NCI-H748 treated with DMSO at 0.1 percent for 48 hours (cell line): Measurements from ENCODE around the gene STEAP1.
"Not testable (repeated sequence)": the region's sequence is repeated elsewhere in the genome, so short reads cannot be mapped to it uniquely, and the experiment has no call there.

Experiments
- DNase-seq: peaks from one replicate; lab custom pipeline; 2025; lab: John Stamatoyannopoulos, UW

The STEAP1 gene

GRCh38 chr7:90153943-90154771 is at the start of gene STEAP1:
STEAP1 (plus strand) TSS chr7:90154469; CDS start chr7:90159789, 5,320 bp downstream.
- DNase-seq: peak; percentile 60

- DNase-seq: not testable (repeated sequence)
Measured at GRCh38 chr7:90114972-90115371, 39.3 kb upstream of the STEAP1 start.

GRCh38 chr7:90118551-90119177 is 35.6 kb upstream of the STEAP1 start:
- not testable (repeated sequence) for DNase-seq

- DNase-seq: peak; percentile 44
Measured at GRCh38 chr7:90119178-90119971, 34.9 kb upstream of the STEAP1 start.

GRCh38 chr7:90120205-90120604 is 34.1 kb upstream of the STEAP1 start:
- DNase-seq: not testable (repeated sequence)

- DNase-seq: not testable (repeated sequence)
Measured at GRCh38 chr7:90131746-90132145, 22.5 kb upstream of the STEAP1 start.

GRCh38 chr7:90147079-90147960 is 6.9 kb upstream of the STEAP1 start:
- DNase-seq: not testable (repeated sequence)

- not testable (repeated sequence) for DNase-seq
Measured at GRCh38 chr7:90149428-90149827, 4.8 kb upstream of the STEAP1 start.

- DNase-seq: not testable (repeated sequence)
Measured at GRCh38 chr7:90151884-90152283, 2.4 kb upstream of the STEAP1 start.

- DNase-seq: peak; percentile 71
Measured at GRCh38 chr7:90152642-90153253, 1.5 kb upstream of the STEAP1 start.

- DNase-seq: no peak
Measured at GRCh38 chr7:90155206-90155605, 937 bp downstream of the STEAP1 start.

GRCh38 chr7:90157331-90157730 is 3.1 kb downstream of the STEAP1 start:
- DNase-seq: not testable (repeated sequence)

- not testable (repeated sequence) for DNase-seq
Measured at GRCh38 chr7:90157761-90158350, 3.6 kb downstream of the STEAP1 start.

GRCh38 chr7:90163534-90163933 is 9.3 kb downstream of the STEAP1 start:
- DNase-seq: no peak

GRCh38 chr7:90165724-90166123 is 11.5 kb downstream of the STEAP1 start:
- no peak for DNase-seq

GRCh38 chr7:90166153-90166552 is 11.9 kb downstream of the STEAP1 start:
- no peak for DNase-seq

GRCh38 chr7:90167361-90167760 is 13.1 kb downstream of the STEAP1 start:
- DNase-seq: no peak

GRCh38 chr7:90169891-90170290 is 15.6 kb downstream of the STEAP1 start:
- DNase-seq: no peak

GRCh38 chr7:90172121-90172520 is 17.9 kb downstream of the STEAP1 start:
- no peak for DNase-seq

GRCh38 chr7:90172624-90173023 is 18.4 kb downstream of the STEAP1 start:
- no peak for DNase-seq
